ENCODE results near the gene MCC. TPM values are rescaled to one million over a fixed set of nuclear protein-coding genes. Genes with fewer than 3 reads are reported as not detected.
A peak's percentile ranks its signal among the peaks of the same experiment; 100 is the strongest.

The MCC gene
- total RNA-seq, 1 donor from 2014 or later: 2.5 TPM

DNA sequence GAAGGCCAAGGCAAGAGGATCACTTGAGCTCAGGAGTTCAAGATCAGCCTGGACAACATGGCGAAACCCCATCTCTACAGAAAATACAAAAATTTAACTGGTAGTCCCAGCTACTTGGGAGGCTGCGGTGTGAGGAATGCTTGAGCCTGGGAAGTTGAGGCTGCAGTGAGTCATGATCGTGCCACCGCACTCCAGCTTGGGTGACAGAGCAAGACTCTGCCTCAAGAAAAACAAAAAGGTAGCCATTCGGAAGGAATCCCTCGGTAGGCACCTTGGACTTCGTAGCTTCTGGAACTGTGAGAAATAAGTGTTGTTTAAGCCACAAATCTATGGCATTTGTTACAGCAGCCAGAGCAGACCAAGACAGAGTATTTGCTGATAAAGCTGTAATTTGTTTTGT is 337.4 kb downstream of the MCC start:
- Histone ChIP-seq H3K27me3 (no peaks in the 10 kb centered on the region), H3K4me3 (no peak overlapping the region), H3K36me3 (no peaks in the 10 kb centered on the region), H2AFZ (replicated peaks) (no peak overlapping the region), H3K9ac (no peak overlapping the region), H3K79me2 (ENCODE audit: low read depth) (no peaks in the 10 kb centered on the region), H4K20me1 (ENCODE audit: low read depth) (no peaks in the 10 kb centered on the region), H3F3A (ENCODE audit: low read depth) (no peaks in the 10 kb centered on the region), H3K4me1 (peaks cover 7% of the 10 kb centered on the region), H3K4me2 (no peak overlapping the region), H3K27ac (no peak overlapping the region), H3K9me3 (ENCODE audit: low read depth) (no peaks in the 10 kb centered on the region)
- TF ChIP-seq, protein P1, sequence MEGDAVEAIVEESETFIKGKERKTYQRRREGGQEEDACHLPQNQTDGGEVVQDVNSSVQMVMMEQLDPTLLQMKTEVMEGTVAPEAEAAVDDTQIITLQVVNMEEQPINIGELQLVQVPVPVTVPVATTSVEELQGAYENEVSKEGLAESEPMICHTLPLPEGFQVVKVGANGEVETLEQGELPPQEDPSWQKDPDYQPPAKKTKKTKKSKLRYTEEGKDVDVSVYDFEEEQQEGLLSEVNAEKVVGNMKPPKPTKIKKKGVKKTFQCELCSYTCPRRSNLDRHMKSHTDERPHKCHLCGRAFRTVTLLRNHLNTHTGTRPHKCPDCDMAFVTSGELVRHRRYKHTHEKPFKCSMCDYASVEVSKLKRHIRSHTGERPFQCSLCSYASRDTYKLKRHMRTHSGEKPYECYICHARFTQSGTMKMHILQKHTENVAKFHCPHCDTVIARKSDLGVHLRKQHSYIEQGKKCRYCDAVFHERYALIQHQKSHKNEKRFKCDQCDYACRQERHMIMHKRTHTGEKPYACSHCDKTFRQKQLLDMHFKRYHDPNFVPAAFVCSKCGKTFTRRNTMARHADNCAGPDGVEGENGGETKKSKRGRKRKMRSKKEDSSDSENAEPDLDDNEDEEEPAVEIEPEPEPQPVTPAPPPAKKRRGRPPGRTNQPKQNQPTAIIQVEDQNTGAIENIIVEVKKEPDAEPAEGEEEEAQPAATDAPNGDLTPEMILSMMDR (IDR thresholded peaks at IDR 0.05): no peak
- TF ChIP-seq EZH2phosphoT487 (IDR thresholded peaks at IDR 0.05) (no peak), EZH2 (IDR thresholded peaks at IDR 0.05) (no peak)
- Mint-ChIP-seq H3K4me3 (no peak overlapping the region), H3K9me3 (no peaks in the 10 kb centered on the region), H3K4me1 (peaks cover 18% of the 10 kb centered on the region), H3K27me3 (ENCODE audit: insufficient read depth, low read depth) (no peaks in the 10 kb centered on the region), H3K36me3 (no peaks in the 10 kb centered on the region), H3K27ac (no peak overlapping the region)
- no peak for DNase-seq (ENCODE audit: low spot score)

- no peak overlapping the region for H3K4me2 ChIP-seq
- H3K9ac ChIP-seq: no peak overlapping the region
- no peak overlapping the region for H3K4me3 ChIP-seq
- H3K4me1 ChIP-seq: peaks cover 7% of the 10 kb centered on the region
- no peak overlapping the region for H3K27ac Mint-ChIP-seq
- no peaks in the 10 kb centered on the region for H3K36me3 Mint-ChIP-seq
- no peak overlapping the region for H3K27ac ChIP-seq
- H3K27me3 ChIP-seq: no peaks in the 10 kb centered on the region
- H2AFZ ChIP-seq (replicated peaks): no peak overlapping the region
- H3K36me3 ChIP-seq: no peaks in the 10 kb centered on the region
- no peak for DNase-seq (ENCODE audit: low spot score)
- no peaks in the 10 kb centered on the region for H3F3A ChIP-seq (ENCODE audit: low read depth)
- no peaks in the 10 kb centered on the region for H3K79me2 ChIP-seq (ENCODE audit: low read depth)
- H3K4me1 Mint-ChIP-seq: peaks cover 22% of the 10 kb centered on the region
- TF ChIP-seq, protein P1 (IDR thresholded peaks at IDR 0.05): no peak
- TF ChIP-seq EZH2 (IDR thresholded peaks at IDR 0.05) (no peak), EZH2phosphoT487 (IDR thresholded peaks at IDR 0.05) (no peak)
- no peaks in the 10 kb centered on the region for H3K27me3 Mint-ChIP-seq (ENCODE audit: insufficient read depth, low read depth)
- no peaks in the 10 kb centered on the region for H4K20me1 ChIP-seq (ENCODE audit: low read depth)
- no peak overlapping the region for H3K4me3 Mint-ChIP-seq
- H3K9me3 ChIP-seq (ENCODE audit: low read depth): no peaks in the 10 kb centered on the region
- H3K9me3 Mint-ChIP-seq: no peaks in the 10 kb centered on the region
Observed at GRCh38 chr5:113150221-113150620, 338.0 kb downstream of the MCC start.

GRCh38 chr5:113147537-113147936 is 340.7 kb downstream of the MCC start:
- no peak overlapping the region for H3K9ac ChIP-seq
- TF ChIP-seq, protein P1 (IDR thresholded peaks at IDR 0.05): no peak
- TF ChIP-seq EZH2 (IDR thresholded peaks at IDR 0.05) (no peak), EZH2phosphoT487 (IDR thresholded peaks at IDR 0.05) (no peak)
- peak; percentile 5 for DNase-seq (ENCODE audit: low spot score)
- H3K27me3 ChIP-seq: no peaks in the 10 kb centered on the region
- no peaks in the 10 kb centered on the region for H3K9me3 Mint-ChIP-seq
- H3K4me1 Mint-ChIP-seq: peaks cover 15% of the 10 kb centered on the region
- H4K20me1 ChIP-seq (ENCODE audit: low read depth): no peaks in the 10 kb centered on the region
- no peaks in the 10 kb centered on the region for H3K9me3 ChIP-seq (ENCODE audit: low read depth)
- H3K4me3 ChIP-seq: no peak overlapping the region
- H3F3A ChIP-seq (ENCODE audit: low read depth): no peaks in the 10 kb centered on the region
- H3K4me3 Mint-ChIP-seq: no peak overlapping the region
- no peaks in the 10 kb centered on the region for H3K79me2 ChIP-seq (ENCODE audit: low read depth)
- H3K27ac Mint-ChIP-seq: no peak overlapping the region
- peaks cover 3% of the 10 kb centered on the region for H3K36me3 Mint-ChIP-seq
- no peak overlapping the region for H3K4me2 ChIP-seq
- H3K27ac ChIP-seq: no peak overlapping the region
- peaks cover 7% of the 10 kb centered on the region for H3K4me1 ChIP-seq
- H3K27me3 Mint-ChIP-seq (ENCODE audit: insufficient read depth, low read depth): no peaks in the 10 kb centered on the region
- H2AFZ ChIP-seq (replicated peaks): no peak overlapping the region
- no peaks in the 10 kb centered on the region for H3K36me3 ChIP-seq
